BE2C (cell line): ENCODE data around the gene DNAH14.

ENCODE experiments used
- DNase-seq: peaks from one replicate; pipeline ENCODE4 v3.0.0-alpha.2; 2020
- H3K27me3 ChIP-seq: fragments of 250-450 bp; sonication (Bioruptor Pico); 2 replicates; pipeline ENCODE4 v1.5.1; 2020; ENCODE audit warnings: mild to moderate bottlenecking
- H3K36me3 ChIP-seq: fragments of 250-450 bp; sonication (Bioruptor Pico); 2 replicates; pipeline ENCODE4 v1.5.1; 2020; ENCODE audit warnings: mild to moderate bottlenecking
- H3K4me1 ChIP-seq: fragments of 250-450 bp; sonication (Bioruptor Pico); 2 replicates; pipeline ENCODE4 v1.5.1; 2020
- H3K4me3 ChIP-seq: 2 replicates; pipeline ENCODE4 v1.5.1; 2011; ENCODE audit warnings: low read depth, low read length
- H3K9me3 ChIP-seq: fragments of 250-450 bp; sonication (Bioruptor Pico); 2 replicates; pipeline ENCODE4 v1.5.1; 2020
- TF ChIP-seq, protein P1 (sequence below): IDR thresholded peaks from 2 replicates; pipeline ENCODE4 v1.5.1; 2012; ENCODE audit warnings: mild to moderate bottlenecking, low read depth, low read length

The DNAH14 gene

DNA sequence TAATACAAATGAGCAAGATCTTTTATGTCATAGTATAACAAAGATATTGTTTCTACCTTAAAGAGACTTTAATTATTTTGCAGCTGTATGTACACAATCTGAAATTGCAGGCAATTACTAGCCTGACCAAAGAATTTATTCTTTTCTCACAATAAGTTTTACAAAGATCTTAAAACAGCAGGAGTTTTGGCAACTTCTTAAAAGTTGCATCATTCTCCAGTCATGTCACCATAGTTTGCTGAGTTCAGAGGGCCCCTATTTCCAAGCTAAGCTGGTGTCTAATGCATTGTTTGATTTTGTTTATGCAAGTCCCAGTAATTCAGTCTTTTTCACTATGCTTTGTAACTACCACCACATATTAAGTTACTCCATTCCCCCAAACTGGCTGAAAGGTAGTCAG, 114.8 kb downstream of the DNAH14 start:
- Histone ChIP-seq H3K4me1 (no peaks in the 10 kb centered on the region), H3K27me3 (no peaks in the 10 kb centered on the region), H3K9me3 (no peaks in the 10 kb centered on the region), H3K36me3 (no peaks in the 10 kb centered on the region), H3K4me3 (no peak overlapping the region)
- TF ChIP-seq, protein P1, sequence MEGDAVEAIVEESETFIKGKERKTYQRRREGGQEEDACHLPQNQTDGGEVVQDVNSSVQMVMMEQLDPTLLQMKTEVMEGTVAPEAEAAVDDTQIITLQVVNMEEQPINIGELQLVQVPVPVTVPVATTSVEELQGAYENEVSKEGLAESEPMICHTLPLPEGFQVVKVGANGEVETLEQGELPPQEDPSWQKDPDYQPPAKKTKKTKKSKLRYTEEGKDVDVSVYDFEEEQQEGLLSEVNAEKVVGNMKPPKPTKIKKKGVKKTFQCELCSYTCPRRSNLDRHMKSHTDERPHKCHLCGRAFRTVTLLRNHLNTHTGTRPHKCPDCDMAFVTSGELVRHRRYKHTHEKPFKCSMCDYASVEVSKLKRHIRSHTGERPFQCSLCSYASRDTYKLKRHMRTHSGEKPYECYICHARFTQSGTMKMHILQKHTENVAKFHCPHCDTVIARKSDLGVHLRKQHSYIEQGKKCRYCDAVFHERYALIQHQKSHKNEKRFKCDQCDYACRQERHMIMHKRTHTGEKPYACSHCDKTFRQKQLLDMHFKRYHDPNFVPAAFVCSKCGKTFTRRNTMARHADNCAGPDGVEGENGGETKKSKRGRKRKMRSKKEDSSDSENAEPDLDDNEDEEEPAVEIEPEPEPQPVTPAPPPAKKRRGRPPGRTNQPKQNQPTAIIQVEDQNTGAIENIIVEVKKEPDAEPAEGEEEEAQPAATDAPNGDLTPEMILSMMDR = no peak
- DNase-seq = no peak

DNA sequence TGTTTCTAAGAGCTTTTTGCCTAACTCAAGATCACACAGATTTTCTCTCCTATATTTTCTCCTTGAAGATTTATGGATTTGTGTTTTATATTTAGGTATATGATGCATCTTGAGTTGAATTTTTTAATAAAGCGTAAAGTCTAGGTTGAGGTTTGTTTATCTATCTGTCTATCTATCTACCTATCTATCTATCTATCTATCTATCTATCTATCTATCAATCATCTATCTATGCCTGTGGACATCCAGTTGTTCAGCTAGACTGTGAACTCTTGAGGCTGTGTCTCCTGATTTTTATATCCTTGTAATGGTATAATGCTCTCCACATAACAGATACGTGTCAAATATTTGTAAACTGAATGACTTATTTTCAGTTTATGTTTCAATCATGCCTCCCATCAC, 120.1 kb downstream of the DNAH14 start:
- DNase-seq = no peak
- no peaks in the 10 kb centered on the region for H3K36me3 ChIP-seq
- no peak overlapping the region for H3K4me3 ChIP-seq
- H3K9me3 ChIP-seq = no peaks in the 10 kb centered on the region
- TF ChIP-seq, protein P1 = no peak
- no peaks in the 10 kb centered on the region for H3K4me1 ChIP-seq
- no peaks in the 10 kb centered on the region for H3K27me3 ChIP-seq

DNA sequence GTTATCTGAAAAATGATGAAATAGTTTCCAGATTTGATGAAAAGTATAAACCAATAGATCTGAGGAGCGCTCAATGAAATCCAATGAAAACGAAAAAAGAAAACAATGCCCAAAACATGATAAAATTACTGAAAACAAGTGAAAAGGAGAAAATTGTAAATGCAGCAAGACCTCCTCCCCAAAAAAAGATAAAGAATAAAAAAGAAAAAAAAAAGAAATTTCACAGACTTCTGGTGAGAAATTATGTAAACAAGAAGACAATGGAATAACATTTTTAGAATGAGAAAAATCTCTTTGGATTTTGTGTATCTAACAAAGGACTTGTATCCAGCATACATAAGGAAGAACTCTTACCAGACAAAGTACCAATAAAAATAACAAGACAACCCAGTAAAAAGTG, 134.2 kb downstream of the DNAH14 start:
- H3K4me3 ChIP-seq = no peak overlapping the region
- no peaks in the 10 kb centered on the region for H3K9me3 ChIP-seq
- no peaks in the 10 kb centered on the region for H3K4me1 ChIP-seq
- no peaks in the 10 kb centered on the region for H3K27me3 ChIP-seq
- TF ChIP-seq, protein P1 = no peak
- no peak for DNase-seq
- H3K36me3 ChIP-seq = no peaks in the 10 kb centered on the region

DNA sequence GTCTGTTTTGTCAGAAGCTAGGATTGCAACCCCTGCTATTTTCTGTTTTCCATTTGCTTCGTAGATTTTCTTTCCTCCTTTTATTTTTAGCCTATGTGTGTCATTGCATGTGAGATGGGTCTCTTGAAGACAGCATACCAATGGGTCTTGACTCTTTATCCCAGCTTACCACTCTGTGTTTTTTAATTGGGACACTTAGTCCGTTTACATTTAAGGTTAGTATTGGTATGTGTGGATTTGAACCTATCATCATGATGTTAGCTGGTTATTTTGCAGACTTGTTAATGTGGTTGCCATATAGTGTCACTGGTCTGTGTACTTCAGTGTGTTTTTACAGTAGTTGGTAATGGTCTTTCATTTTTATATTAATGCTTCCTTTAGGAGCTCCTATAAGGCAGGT, 141.5 kb downstream of the DNAH14 start:
- DNase-seq = no peak
- no peaks in the 10 kb centered on the region for H3K27me3 ChIP-seq

DNA sequence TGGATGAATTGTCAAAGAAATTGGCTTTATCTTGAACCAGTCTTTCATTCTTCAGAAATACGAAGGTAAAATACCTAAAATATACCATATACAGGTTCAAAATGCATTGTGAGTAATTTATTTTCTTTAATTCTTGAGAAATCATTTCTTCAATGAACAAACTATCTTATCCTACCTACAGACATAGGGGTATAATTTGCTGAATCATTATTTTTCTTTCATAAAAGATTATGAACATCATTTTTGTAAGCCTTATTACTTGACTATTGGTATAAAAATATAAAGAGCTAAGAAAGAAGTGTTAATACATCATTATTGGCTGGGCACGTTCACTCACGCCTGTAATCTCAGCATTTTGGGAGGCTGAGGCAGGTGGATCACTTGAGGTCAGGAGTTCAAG, 167.7 kb downstream of the DNAH14 start:
- H3K4me1 ChIP-seq = no peaks in the 10 kb centered on the region
- no peak for DNase-seq
- H3K9me3 ChIP-seq = no peaks in the 10 kb centered on the region
- H3K4me3 ChIP-seq = no peak overlapping the region
- TF ChIP-seq, protein P1 = no peak
- H3K27me3 ChIP-seq = no peaks in the 10 kb centered on the region
- no peaks in the 10 kb centered on the region for H3K36me3 ChIP-seq

More for the DNA sequence above, 141.5 kb downstream of the DNAH14 start:
- H3K36me3 ChIP-seq = no peaks in the 10 kb centered on the region
- TF ChIP-seq, protein P1 = no peak
- no peaks in the 10 kb centered on the region; the same call in 1 of the 2 replicates for H3K9me3 ChIP-seq
- no peaks in the 10 kb centered on the region for H3K4me1 ChIP-seq
- H3K4me3 ChIP-seq = no peak overlapping the region

DNA sequence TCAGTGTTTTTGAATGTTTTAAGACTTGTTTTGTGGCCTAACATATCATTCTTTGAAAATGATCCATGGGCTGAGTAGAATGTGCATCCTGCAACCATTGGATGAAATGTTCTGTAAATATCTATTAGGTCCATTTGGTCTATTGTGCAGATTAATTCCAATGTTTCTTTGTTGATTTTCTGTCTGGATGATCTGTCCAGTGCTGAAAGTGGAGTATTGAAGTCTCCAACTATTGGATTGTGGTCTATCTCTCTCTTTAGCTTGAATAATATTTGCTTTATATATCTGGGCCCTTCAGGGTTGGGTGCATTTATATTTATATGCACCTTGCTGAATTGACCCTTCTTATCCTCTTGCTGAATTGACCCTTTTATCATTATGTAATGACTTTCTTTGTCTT, 181.5 kb downstream of the DNAH14 start:
- H3K9me3 ChIP-seq = no peaks in the 10 kb centered on the region; the same call in 1 of the 2 replicates
- 0 out of 2 replicates have a peak, but pooled peaks cover 4% of the 10 kb centered on the region for H3K27me3 ChIP-seq
- no peaks in the 10 kb centered on the region for H3K36me3 ChIP-seq
- no peak overlapping the region for H3K4me3 ChIP-seq
- TF ChIP-seq, protein P1 = no peak
- DNase-seq = no peak
- H3K4me1 ChIP-seq = no peaks in the 10 kb centered on the region
